HG03064 (cell line): Measurements from ENCODE around the gene GOLGA6A.

ENCODE experiments used
- ATAC-seq: cut with Tn5 transposase; IDR thresholded peaks from one replicate; pipeline ENCODE4 v1.9.1; 2021; ENCODE audit warnings: low read depth; ENCODE audit not compliant: unreplicated experiment

GOLGA6A gene

DNA sequence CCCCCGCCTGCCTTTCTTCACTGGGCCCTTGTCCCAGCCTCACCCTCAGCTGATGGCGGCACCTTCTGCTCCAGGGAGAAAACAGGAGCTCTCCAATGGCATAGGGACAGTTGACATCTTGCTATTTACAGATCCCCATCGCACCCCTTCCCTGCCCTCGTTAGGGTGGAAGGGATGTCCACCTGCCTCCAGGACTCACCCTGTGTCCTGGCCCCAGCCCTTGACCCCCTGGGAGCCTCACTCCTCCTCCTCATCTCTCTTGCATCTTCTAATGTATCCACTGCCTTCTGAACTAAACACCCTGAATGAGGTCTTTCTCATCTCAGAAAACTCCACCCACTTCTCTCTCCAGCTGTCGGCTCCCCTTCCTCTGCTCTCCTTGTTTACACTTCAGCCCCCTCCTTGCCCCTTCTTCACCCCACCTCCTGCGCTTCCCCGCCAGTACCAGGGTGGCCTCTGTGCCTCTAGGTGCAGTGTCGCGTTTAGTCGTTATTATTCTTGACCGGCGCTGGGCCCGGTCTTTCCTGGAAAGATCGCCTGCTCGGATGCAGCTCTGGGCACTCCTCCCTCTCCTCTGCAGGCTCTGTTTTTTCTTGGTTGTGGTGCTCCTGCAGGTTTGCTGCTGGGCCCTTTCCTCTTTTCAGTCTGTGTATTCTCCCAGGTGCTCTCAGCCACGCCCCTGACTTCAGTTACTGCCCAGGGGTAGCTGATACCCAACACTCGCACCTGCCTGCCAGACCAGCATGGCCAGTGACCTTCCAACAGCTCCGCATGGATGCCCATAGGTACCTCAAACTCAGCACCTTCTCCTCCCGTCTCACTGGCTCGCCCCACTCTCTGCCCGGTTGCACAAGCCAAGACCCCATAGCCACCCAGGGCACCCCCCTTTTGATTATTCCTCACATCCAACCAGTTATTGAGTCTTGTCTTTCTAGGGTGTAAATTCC, 44.9 kb downstream of the GOLGA6A start:
- ATAC-seq = no peak

DNA sequence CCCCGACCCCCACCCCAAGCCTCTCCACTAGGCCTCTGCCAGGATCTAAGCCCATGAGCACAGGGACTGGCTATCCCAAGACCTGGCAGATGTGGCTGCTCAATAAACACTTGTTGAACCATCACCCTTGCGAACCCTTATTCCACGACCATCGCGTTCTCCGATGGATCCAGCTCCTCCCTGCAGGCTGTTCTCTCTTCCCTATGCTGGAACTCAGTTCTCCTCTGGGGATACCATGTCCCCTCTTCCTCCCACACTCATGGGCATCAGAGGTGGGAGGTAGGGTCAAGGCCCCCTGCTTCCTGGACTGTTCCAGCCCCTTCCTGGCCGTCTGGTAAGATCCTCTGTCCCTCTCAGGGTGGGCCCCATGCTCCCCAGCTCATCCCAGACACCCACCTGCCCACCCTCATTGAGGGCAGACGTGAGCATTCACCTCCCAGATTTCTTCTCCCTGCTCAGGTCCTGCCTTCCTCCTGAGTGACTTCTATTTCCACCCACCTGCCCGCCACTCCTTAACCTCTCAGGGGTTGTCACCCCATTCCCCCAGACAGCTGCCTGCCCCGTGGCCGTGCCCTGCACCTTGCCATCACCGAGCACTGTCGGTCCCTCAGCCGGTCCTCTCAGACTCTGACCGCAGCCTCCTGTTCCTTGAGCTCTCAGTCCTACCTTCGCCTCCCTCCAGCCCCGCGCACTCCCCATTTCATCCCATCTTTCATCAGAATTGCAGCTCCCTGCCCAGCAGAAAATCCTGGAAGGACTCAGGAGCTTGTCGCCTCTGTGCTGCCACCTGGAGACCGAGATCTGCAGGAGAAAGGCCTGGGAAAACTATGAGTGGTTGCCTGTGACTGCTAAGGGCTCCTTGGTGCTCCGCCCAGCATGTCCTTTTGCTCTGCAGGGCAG, 45.8 kb downstream of the GOLGA6A start:
- ATAC-seq = no peak

DNA sequence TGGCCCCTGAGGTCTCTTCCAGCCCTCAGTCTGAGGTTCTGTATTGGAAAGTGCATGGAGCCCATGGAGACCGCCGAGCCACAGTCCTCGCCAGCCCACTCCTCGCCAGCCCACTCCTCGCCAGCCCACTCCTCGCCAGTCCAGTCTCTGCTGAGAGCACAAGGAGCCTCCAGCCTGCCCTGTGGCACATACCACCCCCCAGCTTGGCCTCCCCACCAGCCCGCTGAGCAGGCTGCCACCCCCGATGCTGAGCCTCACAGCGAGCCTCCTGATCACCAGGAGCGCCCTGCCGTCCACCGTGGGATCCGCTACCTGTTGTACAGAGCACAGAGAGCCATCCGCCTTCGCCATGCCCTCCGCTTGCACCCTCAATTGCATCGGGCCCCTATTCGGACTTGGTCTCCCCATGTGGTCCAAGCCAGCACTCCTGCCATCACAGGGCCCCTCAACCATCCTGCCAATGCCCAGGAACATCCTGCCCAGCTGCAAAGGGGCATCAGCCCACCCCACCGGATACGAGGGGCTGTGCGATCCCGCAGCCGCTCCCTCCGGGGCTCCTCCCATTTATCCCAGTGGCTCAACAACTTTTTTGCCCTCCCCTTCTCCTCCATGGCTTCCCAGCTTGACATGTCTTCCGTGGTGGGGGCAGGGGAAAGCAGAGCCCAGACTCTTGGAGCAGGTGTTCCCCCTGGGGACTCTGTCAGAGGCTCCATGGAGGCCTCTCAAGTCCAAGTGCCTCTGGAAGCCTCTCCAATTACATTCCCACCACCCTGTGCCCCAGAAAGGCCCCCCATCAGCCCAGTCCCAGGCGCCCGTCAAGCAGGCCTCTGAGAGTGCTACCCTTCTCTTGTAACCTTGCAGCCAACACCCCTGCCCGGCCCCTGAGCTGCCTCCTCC, 47.0 kb downstream of the GOLGA6A start:
- ATAC-seq = no peak

DNA sequence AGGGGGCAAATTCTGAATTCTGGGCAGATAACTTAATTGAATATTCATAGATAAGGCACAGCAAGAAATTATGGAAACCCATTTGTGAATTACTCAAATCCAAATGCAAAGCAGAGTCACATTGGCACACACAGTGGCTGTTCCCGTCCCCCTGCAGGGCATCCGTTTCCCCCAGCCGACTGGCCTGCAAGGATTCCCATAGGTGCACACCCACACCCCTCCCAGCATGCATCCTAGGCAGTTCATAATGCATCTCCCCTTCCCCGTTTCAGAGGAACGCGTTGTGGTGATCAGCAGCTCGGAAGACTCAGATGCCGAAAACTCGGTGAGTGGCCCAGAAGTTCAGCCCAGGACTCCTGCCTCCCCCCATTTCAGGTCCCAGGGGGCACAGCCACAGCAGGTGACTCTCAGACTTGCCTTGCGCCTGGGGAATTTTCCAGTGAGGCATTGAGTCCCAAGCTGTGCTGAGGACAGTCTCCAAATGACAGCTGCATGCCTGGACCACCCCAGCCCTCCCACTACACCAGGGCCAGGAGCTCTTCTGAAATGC, 48.1 kb downstream of the GOLGA6A start:
- no peak for ATAC-seq

DNA sequence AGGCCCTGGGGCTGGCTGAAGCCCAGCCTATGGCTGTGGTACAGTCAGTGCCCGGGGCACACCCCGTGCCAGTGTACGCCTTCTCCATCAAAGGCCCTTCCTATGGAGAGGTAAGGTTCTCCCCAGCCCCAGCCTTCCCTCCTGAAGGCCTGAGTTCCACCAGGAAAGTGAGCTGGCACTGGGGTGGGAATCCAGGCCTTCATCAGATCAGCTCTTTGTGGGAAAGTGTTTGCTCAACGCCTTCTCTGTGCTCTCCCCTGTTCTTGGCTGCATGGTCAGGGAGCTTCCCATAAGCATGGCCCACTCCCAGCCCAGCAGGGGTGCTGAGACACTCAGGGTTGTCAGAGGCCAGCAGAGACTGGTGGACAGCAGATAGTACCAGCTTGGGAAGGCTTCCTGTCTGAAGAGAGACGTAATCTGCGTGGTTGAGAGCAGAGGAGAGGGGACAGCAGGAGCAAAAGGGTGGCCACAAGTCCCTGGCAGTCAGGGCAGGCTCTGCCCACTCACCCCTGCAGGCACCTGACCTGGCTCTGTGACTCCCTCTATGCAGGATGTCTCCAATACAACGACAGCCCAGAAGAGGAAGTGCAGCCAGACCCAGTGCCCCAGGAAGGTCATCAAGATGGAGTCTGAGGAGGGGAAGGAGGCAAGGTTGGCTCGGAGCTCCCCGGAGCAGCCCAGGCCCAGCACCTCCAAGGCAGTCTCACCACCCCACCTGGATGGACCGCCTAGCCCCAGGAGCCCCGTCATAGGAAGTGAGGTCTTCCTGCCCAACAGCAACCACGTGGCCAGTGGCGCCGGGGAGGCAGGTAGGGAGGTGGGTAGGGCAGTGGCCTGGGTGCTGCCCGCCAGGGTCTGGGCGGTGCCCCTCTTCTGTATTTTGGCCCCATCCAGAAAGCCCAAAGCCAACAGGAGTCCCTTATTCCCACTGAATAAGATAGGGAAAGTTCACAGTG, 49.5 kb downstream of the GOLGA6A start:
- ATAC-seq = no peak

DNA sequence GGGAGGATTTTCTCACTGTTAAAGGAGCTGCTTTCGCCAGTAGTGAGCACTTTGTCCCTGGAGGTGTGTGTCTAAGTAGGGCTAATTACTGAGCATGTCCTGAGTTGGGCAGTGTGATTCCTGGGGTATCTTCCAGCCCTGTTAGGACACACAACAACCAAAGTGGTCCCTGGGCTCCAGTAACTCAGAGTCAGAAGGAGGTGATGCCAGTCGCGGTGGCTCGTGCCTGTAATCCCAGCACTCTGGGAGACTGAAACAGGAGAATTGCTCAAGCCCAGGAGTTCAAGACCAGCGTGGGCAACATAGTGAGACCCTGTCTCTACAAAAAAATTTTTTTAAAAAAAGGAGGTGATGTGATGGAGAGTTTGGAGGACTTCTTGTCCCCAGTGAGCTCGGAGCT, 50.3 kb downstream of the GOLGA6A start:
- ATAC-seq = no peak

DNA sequence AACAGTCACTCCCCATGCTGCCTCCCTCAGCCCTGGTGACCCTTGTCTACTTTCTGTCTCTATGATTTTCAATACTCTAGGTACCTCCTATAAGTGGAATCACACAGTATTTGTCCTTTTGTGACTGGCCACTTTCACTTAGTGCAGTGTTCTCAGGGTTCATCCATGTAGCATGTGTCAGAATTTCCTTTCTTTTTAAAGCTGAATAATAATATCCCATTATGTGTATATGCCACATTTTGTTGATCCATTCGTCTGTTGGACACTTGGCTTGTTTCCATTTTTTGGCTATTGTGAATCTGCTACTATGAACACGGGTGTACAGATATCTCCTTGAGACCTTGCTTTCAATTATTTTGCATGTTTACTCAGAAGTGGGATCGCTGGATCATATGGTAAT, 53.7 kb downstream of the GOLGA6A start:
- ATAC-seq = no peak

DNA sequence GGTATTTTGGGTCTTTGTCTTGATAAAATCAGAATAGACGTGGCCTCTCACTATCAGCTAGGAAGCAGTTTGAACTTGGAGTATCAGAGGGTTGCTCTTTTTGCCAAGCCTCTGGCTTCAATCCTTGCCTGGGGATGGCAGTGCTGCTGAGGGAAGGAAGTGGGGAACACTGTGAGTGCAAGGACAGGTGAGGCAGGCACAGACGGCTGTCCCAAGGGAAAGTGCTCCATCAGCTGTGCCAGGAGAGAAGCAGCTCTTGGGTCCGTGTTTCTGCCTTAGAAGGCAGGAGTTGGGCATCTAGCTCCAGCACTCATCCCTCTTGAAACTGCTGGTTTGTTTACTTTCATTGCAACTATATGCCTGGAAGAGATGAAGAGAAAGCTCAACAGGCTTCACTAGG, 54.7 kb downstream of the GOLGA6A start:
- ATAC-seq = no peak

DNA sequence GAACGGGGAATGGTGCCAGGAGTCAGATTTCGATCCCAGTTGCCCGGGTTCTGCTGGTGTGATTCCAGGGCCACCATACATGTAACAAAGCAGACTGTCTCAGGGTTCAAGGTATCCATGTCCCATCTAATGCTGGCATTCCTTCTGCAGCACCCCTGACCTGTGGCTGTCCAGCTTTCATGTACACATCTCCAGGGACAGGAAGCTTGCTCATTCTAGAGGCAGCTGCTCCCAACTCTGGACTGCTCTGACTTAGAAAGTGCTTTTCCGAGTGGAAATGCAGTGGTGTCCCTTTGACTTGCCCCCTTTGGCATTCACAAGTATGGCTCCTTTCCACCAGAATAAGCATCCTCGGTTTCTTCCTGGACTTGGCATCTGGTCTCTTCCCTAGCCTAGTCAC, 56.9 kb downstream of the GOLGA6A start:
- no peak for ATAC-seq

DNA sequence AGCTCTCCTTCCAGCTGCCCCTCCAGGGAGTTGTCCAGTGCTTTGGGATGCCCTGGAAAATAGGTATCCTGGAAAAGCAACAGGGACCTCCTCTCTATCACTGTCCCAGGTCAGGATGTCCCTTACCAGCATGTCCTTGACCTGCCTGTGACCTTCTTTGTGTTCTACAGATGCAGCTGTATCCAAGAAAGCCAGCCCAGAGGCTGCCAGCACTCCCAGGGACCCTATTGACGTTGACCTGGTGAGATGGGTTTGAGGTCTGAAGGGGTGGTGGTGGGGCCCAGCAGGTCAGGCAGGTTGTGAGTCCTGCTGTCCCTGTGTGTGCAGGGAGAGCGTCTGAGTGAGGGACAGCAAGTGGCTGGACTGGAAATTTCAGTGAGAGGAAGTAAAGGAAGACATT, 57.7 kb downstream of the GOLGA6A start:
- ATAC-seq = no peak

DNA sequence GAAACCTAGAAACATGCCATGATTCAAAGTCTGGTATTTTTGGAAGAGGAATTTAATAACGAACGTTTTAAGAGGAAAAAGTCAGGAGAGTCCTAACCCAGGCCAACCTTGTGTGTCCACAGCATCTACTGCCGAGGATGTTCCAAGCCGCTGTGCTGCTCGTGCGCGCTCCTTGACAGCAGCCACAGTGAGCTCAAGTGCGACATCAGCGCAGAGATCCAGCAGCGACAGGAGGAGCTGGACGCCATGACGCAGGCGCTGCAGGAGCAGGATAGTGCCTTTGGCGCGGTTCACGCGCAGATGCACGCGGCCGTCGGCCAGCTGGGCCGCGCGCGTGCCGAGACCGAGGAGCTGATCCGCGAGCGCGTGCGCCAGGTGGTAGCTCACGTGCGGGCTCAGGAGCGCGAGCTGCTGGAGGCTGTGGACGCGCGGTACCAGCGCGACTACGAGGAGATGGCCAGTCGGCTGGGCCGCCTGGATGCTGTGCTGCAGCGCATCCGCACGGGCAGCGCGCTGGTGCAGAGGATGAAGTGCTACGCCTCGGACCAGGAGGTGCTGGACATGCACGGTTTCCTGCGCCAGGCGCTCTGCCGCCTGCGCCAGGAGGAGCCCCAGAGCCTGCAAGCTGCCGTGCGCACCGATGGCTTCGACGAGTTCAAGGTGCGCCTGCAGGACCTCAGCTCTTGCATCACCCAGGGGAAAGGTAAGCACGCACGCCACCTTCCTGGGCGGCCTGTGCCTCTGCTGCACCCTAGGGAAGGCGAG, 59.5 kb downstream of the GOLGA6A start:
- no peak for ATAC-seq
